A549 treated with DMSO at 1 μM for 4 hours (cell line): Measurements from ENCODE around the gene CKMT1B. TPM values are rescaled to one million over a fixed set of nuclear protein-coding genes. Genes with fewer than 3 reads are reported as not detected.

Source experiments
- total RNA-seq: library from RNA; stranded (reverse); fragments of 200-300 nt; extraction: Qiagen RNA extraction; gene quantifications from 5 replicates; pipeline ENCODE4 v1.2.3, GENCODE V29; 2022; ENCODE audit warnings: low read depth

The CKMT1B gene
- total RNA-seq = 2.5 to 4.8 TPM (median 4.2 TPM) in 5 replicates

GRCh38 chr15:43593328-43594190 is at the start of gene CKMT1B:
Gene CKMT1B, plus strand, starts transcription at chr15:43594027. Its CDS starts 192 bp downstream, at chr15:43594219.

DNA sequence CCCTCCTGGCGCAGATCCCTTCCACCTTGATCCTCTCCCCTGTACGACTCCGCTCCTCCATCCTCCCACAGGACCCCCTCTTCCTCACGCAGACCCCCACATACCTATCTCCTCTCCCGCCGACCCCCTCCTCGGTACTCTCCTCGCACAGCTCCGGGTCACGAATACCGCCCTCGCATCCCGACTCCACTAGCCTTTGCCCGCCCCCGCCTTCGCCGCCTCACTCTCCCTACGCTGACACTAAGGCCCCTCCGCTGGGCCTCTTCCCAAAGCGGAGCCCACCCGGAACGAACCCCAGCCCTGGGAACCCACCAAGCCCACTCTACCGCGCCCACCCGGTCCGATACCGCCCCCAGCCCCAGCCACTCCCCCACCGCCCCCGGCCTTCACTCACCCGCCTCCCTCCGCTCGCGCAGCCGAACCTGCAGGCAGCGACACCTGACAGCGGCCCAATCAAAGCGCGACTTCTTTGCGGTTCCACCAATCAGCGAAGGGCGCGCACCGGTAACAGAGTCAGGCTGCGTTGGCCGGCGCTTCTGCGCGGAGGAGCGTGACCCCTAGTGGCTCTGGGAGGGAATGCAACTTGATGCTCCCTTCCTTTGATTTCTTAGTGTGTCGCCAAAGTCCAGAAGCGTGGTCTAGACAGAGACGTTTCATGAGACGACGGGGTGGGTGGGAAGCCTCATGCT is 3.9 kb upstream of the CKMT1B start, which contains the start of gene PPIP5K1:
Gene PPIP5K1 (minus strand): TSS at position 431 of the 689 bp plus-strand sequence. CDS start 5,704 bp downstream, outside the sequence.

GRCh38 chr15:43618700-43619099 is 24.9 kb downstream of the CKMT1B start, which contains the start of gene STRC:
Gene STRC, minus strand, starts transcription at chr15:43618800. Its CDS starts 78 bp downstream, at chr15:43618722.

Other genes with a start within 250 kb of the CKMT1B start
- gene ZSCAN29, start 223.0 kb upstream of the CKMT1B start, total RNA-seq = 9.9 to 13.0 TPM (median 11.2 TPM) in 5 replicates
- gene TUBGCP4, start 222.9 kb upstream of the CKMT1B start, total RNA-seq = 4.0 to 8.1 TPM (median 6.3 TPM) in 5 replicates
- gene TP53BP1, start 100.9 kb upstream of the CKMT1B start, total RNA-seq = 16.5 to 23.1 TPM (median 21.9 TPM) in 5 replicates
- gene MAP1A, start 76.4 kb upstream of the CKMT1B start, total RNA-seq = 0.75 to 0.99 TPM (median 0.84 TPM) in 5 replicates
- 5.3 to 8.8 TPM (median 7.2 TPM) in 5 replicates for gene PPIP5K1, start 3.8 kb upstream of the CKMT1B start, total RNA-seq
- 0.02 to 0.23 TPM (median 0.09 TPM) in 5 replicates for gene STRC, start 24.8 kb downstream of the CKMT1B start, total RNA-seq
- gene CATSPER2, start 54.8 kb downstream of the CKMT1B start, total RNA-seq = 0.36 to 1.9 TPM (median 0.69 TPM) in 5 replicates
- gene CKMT1A, start 99.8 kb downstream of the CKMT1B start, total RNA-seq = 2.2 to 3.1 TPM (median 2.7 TPM) in 5 replicates
- 269 to 374 TPM (median 348 TPM) in 5 replicates for gene PDIA3, start 152.4 kb downstream of the CKMT1B start, total RNA-seq
- 0.77 to 1.8 TPM (median 1.6 TPM) in 5 replicates for gene ELL3, start 182.9 kb downstream of the CKMT1B start, total RNA-seq
- gene SERF2, start 198.3 kb downstream of the CKMT1B start, total RNA-seq = 471 to 668 TPM (median 637 TPM) in 5 replicates
- gene SERINC4, start 206.2 kb downstream of the CKMT1B start, total RNA-seq = 0.06 to 0.23 TPM (median 0.12 TPM) in 4 of 5 replicates, not detected in the other
- gene HYPK, start 206.6 kb downstream of the CKMT1B start, total RNA-seq = 3.5 to 12.8 TPM (median 5.2 TPM) in 5 replicates
- 25.7 to 28.2 TPM (median 27.4 TPM) in 5 replicates for gene MFAP1, start 230.7 kb downstream of the CKMT1B start, total RNA-seq
- gene WDR76, start 233.0 kb downstream of the CKMT1B start, total RNA-seq = 12.4 to 16.3 TPM (median 14.4 TPM) in 5 replicates